NCI-H524 treated with DMSO at 0.1 percent for 48 hours (cell line): ENCODE results near the gene SLC22A16.

ENCODE experiments used
- DNase-seq: peaks from one replicate; lab custom pipeline; 2025; lab: John Stamatoyannopoulos, UW

Gene SLC22A16

GRCh38 chr6:110446405-110446804 lies 30.0 kb downstream of the SLC22A16 start:
- DNase-seq = no peak

GRCh38 chr6:110440026-110440425 lies 36.4 kb downstream of the SLC22A16 start:
- DNase-seq = no peak

GRCh38 chr6:110439356-110439755 lies 37.1 kb downstream of the SLC22A16 start:
- no peak for DNase-seq

- DNase-seq = no peak
Observed at GRCh38 chr6:110434961-110435602, 41.3 kb downstream of the SLC22A16 start.

GRCh38 chr6:110432285-110432900 lies 44.0 kb downstream of the SLC22A16 start:
- no peak for DNase-seq

GRCh38 chr6:110430741-110431140 lies 45.7 kb downstream of the SLC22A16 start:
- DNase-seq = no peak

- no peak for DNase-seq
Observed at GRCh38 chr6:110430236-110430635, 46.2 kb downstream of the SLC22A16 start.

GRCh38 chr6:110428153-110428552 lies 48.3 kb downstream of the SLC22A16 start:
- no peak for DNase-seq

- DNase-seq = no peak
Observed at GRCh38 chr6:110425816-110426215, 50.6 kb downstream of the SLC22A16 start.

- no peak for DNase-seq
Observed at GRCh38 chr6:110422444-110422822, 54.0 kb downstream of the SLC22A16 start.

GRCh38 chr6:110421749-110422443 lies 54.5 kb downstream of the SLC22A16 start:
- no peak for DNase-seq

- DNase-seq = no peak
Observed at GRCh38 chr6:110419028-110419739, 57.2 kb downstream of the SLC22A16 start.

GRCh38 chr6:110418594-110418993 lies 57.8 kb downstream of the SLC22A16 start:
- DNase-seq = no peak

GRCh38 chr6:110415086-110415916 lies 61.1 kb downstream of the SLC22A16 start, which contains the start of gene DDO:
Gene DDO (minus strand): TSS chr6:110415575. CDS start chr6:110413462, 2,113 bp downstream.
- no peak for DNase-seq

GRCh38 chr6:110414669-110415068 lies 61.7 kb downstream of the SLC22A16 start:
- no peak for DNase-seq

- peak; percentile 87 for DNase-seq
Observed at GRCh38 chr6:110412360-110412759, 64.1 kb downstream of the SLC22A16 start.

- DNase-seq = no peak
Observed at GRCh38 chr6:110410511-110410910, 65.9 kb downstream of the SLC22A16 start.

- no peak for DNase-seq
Observed at GRCh38 chr6:110409794-110410193, 66.6 kb downstream of the SLC22A16 start.

- DNase-seq = no peak
Observed at GRCh38 chr6:110408901-110409300, 67.5 kb downstream of the SLC22A16 start.

- DNase-seq = no peak
Observed at GRCh38 chr6:110404607-110405006, 71.8 kb downstream of the SLC22A16 start.

GRCh38 chr6:110401585-110402176 lies 74.7 kb downstream of the SLC22A16 start:
- no peak for DNase-seq
